Mesodermal cell (in vitro differentiated cells): ENCODE measurements around the gene TMPRSS11A. TPM values are rescaled to one million over a fixed set of nuclear protein-coding genes. Genes with fewer than 3 reads are reported as not detected.

Experiments used
- H3K27ac ChIP-seq: 2 replicates; pipeline ENCODE4 v1.7.0; 2013; ENCODE audit warnings: mild to moderate bottlenecking, low read depth, low read length, moderate library complexity; ENCODE audit not compliant: severe bottlenecking
- H3K36me3 ChIP-seq: 2 replicates; pipeline ENCODE4 v1.7.1; 2013; ENCODE audit warnings: mild to moderate bottlenecking, low read length, moderate library complexity; ENCODE audit not compliant: control insufficient read depth, insufficient read depth
- H3K4me1 ChIP-seq: one replicate; pipeline ENCODE4 v1.7.1; 2013; ENCODE audit warnings: mild to moderate bottlenecking, low read length; ENCODE audit not compliant: insufficient read depth, control insufficient read depth, poor library complexity, severe bottlenecking
- H3K4me3 ChIP-seq: 2 replicates; pipeline ENCODE4 v1.7.0; 2013; ENCODE audit warnings: low read length, control low read depth, mild to moderate bottlenecking; ENCODE audit not compliant: insufficient read depth, poor library complexity, severe bottlenecking; ENCODE audit errors: extremely low read depth
- H3K9me3 ChIP-seq: 2 replicates; pipeline ENCODE4 v1.7.1; 2013; ENCODE audit warnings: mild to moderate bottlenecking, low read length, moderate library complexity; ENCODE audit not compliant: control insufficient read depth
- WGBS, 2 experiments: methylation state at CpG; one replicate each; pipeline ENCODE4 v1.1.5; 2013; ENCODE audit warnings: missing lambda C conversion rate in 2 of 2; ENCODE audit not compliant: insufficient coverage in 2 of 2; 5-methylcytosine and 5-hydroxymethylcytosine counted together
- polyA plus RNA-seq, 2 experiments: library from polyadenylated mRNA; stranded (reverse); fragments of 50-300 nt; gene quantifications; one replicate each; pipeline ENCODE4 v1.2.3, GENCODE V29; 2013

The TMPRSS11A gene
- not detected for polyA plus RNA-seq (2013, experiment 1 of 2)
- not detected for polyA plus RNA-seq (2013, experiment 2 of 2)

DNA sequence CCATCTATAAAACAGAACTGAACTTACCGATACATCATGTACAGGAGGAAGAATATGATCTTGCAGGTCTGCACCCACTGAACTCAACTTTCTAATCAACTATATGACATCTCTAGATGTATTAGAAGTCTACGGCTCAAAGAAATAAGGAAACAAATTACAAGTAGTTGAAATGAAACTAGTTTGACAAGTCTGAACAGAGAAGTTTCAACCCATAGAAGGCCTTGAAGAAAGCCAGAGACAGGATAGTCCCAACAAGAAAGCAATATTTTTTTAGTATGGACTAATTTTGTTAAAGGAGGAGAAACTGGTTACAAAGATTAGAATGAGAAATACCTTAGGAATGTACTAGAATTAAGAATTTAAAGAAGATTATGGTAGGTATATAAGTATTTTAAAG lies at the start of gene TMPRSS11A:
Gene TMPRSS11A (minus strand): TSS at position 138 of the 400 bp plus-strand sequence. CDS start 100 bp downstream, at position 38.
- no CpG with 5 or more reads among the region's 2 CpGs for WGBS, 2 experiments
- Histone ChIP-seq H3K9me3 (no peaks in the 10 kb centered on the region), H3K4me1 (no peaks in the 10 kb centered on the region), H3K27ac (no peak within 1 kb of the TSS), H3K36me3 (no peaks in the 10 kb centered on the region), H3K4me3 (no peak within 1 kb of the TSS)

DNA sequence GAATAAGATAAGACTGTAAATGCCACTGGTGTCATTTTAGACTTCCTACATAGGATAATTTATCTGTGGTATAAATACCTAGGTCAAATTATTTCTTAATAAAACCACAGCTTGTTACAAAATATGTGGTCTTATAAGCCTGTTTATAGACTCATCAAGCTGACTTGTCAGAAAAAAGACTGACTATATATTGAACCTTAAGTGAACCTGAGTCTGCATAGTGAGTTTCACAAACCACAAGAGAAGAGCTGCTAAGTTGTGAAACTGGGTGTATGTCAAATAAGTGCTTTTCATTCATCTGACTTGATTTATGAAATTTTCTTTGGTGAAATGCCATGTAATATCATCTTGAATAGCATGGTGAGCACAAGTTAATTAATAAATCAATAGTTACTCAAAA lies 48.4 kb upstream of the TMPRSS11A start:
- H3K4me3 ChIP-seq = no peak overlapping the region
- no peaks in the 10 kb centered on the region for H3K36me3 ChIP-seq
- H3K4me1 ChIP-seq = no peaks in the 10 kb centered on the region
- no peaks in the 10 kb centered on the region for H3K9me3 ChIP-seq
- no peak overlapping the region for H3K27ac ChIP-seq

GRCh38 chr4:68002906-68003305 lies 39.6 kb upstream of the TMPRSS11A start:
- Histone ChIP-seq H3K36me3 (no peaks in the 10 kb centered on the region), H3K9me3 (no peaks in the 10 kb centered on the region), H3K4me1 (no peaks in the 10 kb centered on the region), H3K27ac (no peak overlapping the region), H3K4me3 (no peak overlapping the region)

DNA sequence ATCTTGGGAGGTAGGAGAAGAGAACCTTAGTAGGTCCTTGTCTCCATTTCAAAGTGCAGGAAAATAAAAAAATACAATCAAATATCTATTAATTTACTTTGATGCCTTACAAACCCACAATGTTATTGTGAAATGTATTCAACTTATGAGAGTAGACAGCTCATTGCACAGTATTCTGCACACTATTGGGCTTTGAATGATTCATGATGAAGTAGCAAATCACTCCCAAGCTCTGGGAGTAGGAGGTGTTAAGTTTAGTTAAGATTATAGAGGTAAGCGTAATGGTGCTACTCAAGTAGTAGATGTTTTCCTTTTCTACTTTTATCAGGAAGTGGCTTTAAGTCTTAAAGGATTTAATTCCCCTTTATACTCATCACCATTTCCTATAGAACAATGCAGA lies 32.8 kb upstream of the TMPRSS11A start:
- H3K4me1 ChIP-seq = no peaks in the 10 kb centered on the region
- no peak overlapping the region for H3K27ac ChIP-seq
- no peak overlapping the region for H3K4me3 ChIP-seq
- WGBS, 2 experiments = no CpG with 5 or more reads among the region's 1 CpG
- H3K36me3 ChIP-seq = no peaks in the 10 kb centered on the region
- no peaks in the 10 kb centered on the region for H3K9me3 ChIP-seq

DNA sequence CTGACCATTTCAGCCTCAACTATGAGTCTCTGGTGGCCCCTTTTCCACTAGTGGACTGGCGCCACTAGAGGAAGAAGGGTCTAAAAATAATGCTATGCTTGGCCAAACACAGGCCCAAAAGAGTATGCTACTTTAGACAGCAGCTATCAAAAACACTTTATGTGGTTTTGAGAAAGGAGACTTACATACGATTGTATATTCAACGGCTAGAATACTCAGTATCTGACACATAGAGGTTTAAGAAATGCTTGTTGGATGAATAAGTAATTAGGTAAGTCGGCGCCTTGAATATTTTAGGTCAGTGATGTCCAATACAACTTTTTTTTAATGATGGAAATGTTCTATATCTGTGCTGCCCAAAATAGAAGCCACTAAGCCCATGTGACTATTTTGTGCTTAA lies 25.7 kb upstream of the TMPRSS11A start:
- H3K9me3 ChIP-seq = no peaks in the 10 kb centered on the region
- no peak overlapping the region for H3K4me3 ChIP-seq
- no peaks in the 10 kb centered on the region for H3K4me1 ChIP-seq
- no peak overlapping the region for H3K27ac ChIP-seq
- no peaks in the 10 kb centered on the region for H3K36me3 ChIP-seq
- 89 to 97% methylated on average over 4 to 5 of the region's 5 CpGs for WGBS, 2 experiments

DNA sequence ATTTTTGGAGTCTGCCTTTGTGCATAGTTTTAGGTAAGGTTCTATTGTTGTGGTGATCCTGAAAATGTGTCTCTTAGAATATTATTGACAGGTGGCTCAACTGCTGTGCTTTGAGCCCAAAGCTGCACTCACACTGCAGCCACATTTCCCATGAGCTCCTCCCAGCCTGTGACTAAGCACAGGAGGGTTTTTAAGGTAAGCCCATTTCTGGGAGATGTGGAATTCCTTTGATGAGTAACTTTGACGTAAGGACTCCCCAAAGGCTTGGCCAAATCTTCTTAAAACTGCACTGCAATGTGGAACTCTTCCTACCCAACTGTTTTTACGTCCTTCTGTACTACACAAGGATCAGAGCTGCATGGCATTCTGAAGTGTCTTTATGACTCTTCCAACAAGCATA lies 20.0 kb upstream of the TMPRSS11A start:
- Histone ChIP-seq H3K36me3 (no peaks in the 10 kb centered on the region), H3K27ac (no peak overlapping the region), H3K4me1 (no peaks in the 10 kb centered on the region), H3K9me3 (no peaks in the 10 kb centered on the region), H3K4me3 (no peak overlapping the region)
- 0 to 10% methylated on average over 1 to 2 of the region's 2 CpGs for WGBS, 2 experiments

- H3K4me1 ChIP-seq = no peaks in the 10 kb centered on the region
- no peaks in the 10 kb centered on the region for H3K36me3 ChIP-seq
- no peaks in the 10 kb centered on the region for H3K9me3 ChIP-seq
- no peak overlapping the region for H3K27ac ChIP-seq
- WGBS, 2 experiments = 92 to 95% methylated on average over 2 to 3 of the region's 6 CpGs
- H3K4me3 ChIP-seq = no peak overlapping the region
These were observed 17.2 kb upstream of the TMPRSS11A start for GRCh38 chr4:67980512-67980911.

- WGBS, 2 experiments = no CpG with 5 or more reads among the region's 1 CpG
- Histone ChIP-seq H3K36me3 (no peaks in the 10 kb centered on the region), H3K4me1 (no peaks in the 10 kb centered on the region), H3K9me3 (no peaks in the 10 kb centered on the region), H3K4me3 (no peak overlapping the region), H3K27ac (no peak overlapping the region)
These were observed 10.3 kb upstream of the TMPRSS11A start for GRCh38 chr4:67973608-67974007.

DNA sequence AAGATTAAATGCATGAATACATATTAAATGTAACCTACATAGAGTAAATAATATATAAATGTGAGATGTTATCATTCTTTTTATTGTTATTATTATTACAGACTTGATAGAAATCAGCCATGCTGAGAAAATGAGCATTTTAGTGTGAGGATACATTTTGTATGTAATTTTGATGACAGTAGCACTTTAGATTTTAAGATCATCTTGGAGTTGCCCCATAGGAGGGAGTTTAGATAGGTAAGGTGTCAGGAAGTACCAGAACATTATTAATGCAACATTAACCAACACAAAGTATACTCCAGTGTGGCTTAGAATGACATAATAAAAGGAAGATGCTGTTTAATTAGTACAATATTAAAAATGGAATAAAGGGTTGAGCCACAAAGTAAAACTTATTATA lies 8.4 kb downstream of the TMPRSS11A start:
- Histone ChIP-seq H3K4me3 (no peak overlapping the region), H3K36me3 (no peaks in the 10 kb centered on the region), H3K27ac (no peak overlapping the region), H3K4me1 (no peaks in the 10 kb centered on the region), H3K9me3 (no peaks in the 10 kb centered on the region)

- Histone ChIP-seq H3K4me1 (no peaks in the 10 kb centered on the region), H3K27ac (no peak overlapping the region), H3K9me3 (peaks cover 4% of the 10 kb centered on the region), H3K4me3 (no peak overlapping the region), H3K36me3 (no peaks in the 10 kb centered on the region)
- no CpG with 5 or more reads among the region's 3 CpGs for WGBS, 2 experiments
These were observed 22.2 kb downstream of the TMPRSS11A start for GRCh38 chr4:67941074-67941473.

DNA sequence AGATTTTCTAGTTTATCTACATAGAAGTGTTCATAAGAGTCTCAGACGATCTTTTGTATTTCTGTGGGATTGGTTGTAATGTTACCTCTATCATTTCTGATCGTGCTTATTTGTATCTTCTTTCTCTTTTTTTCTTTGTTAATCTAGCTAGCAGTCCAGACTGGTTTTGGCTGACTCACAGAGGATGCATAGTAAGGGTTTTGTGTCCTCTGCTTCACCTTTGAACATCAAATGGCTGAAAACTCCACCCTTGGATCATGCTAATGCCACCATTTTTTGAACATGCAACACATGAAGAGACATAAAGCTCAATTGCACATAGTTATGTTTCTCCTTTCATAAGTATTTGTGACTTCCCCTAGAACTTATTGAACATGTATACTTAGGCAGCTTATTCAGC lies 22.8 kb downstream of the TMPRSS11A start:
- H3K27ac ChIP-seq = no peak overlapping the region
- no peaks in the 10 kb centered on the region for H3K36me3 ChIP-seq
- no CpG with 5 or more reads among the region's 2 CpGs for WGBS, 2 experiments

GRCh38 chr4:67939195-67939594 lies 24.1 kb downstream of the TMPRSS11A start:
- no peaks in the 10 kb centered on the region for H3K36me3 ChIP-seq
- H3K27ac ChIP-seq = no peak overlapping the region
- no peaks in the 10 kb centered on the region for H3K4me1 ChIP-seq
- peaks cover 4% of the 10 kb centered on the region for H3K9me3 ChIP-seq
- H3K4me3 ChIP-seq = no peak overlapping the region
- no CpG with 5 or more reads among the region's 3 CpGs for WGBS, 2 experiments

More for the DNA sequence above, 22.8 kb downstream of the TMPRSS11A start:
- H3K9me3 ChIP-seq = peaks cover 4% of the 10 kb centered on the region
- H3K4me1 ChIP-seq = no peaks in the 10 kb centered on the region
- H3K4me3 ChIP-seq = no peak overlapping the region
